IgD-negative memory B cell (primary cell): ENCODE data around the gene CAMK2B. TPM values are rescaled to one million over a fixed set of nuclear protein-coding genes. Genes with fewer than 3 reads are reported as not detected.

Experiments used
- H3K27ac Mint-ChIP-seq, 3 donors: one replicate each; pipeline ENCODE4 v1.8.0; 2020 to 2022; ENCODE audit warnings: mild to moderate bottlenecking in 3 of 3, mixed read lengths in 3 of 3, moderate library complexity in 1 of 3
- H3K27me3 Mint-ChIP-seq: one replicate; pipeline ENCODE4 v1.8.0; 2021; ENCODE audit warnings: mixed read lengths
- H3K36me3 Mint-ChIP-seq: one replicate; pipeline ENCODE4 v1.8.0; 2020; ENCODE audit warnings: mild to moderate bottlenecking, mixed read lengths
- H3K4me1 Mint-ChIP-seq, 3 donors: one replicate each; pipeline ENCODE4 v1.8.0; 2020 to 2022; ENCODE audit warnings: mixed read lengths in 3 of 3, mild to moderate bottlenecking in 1 of 3
- H3K4me3 Mint-ChIP-seq, 4 donors: one replicate each; pipeline ENCODE4 v1.8.0; 2020 to 2022; ENCODE audit warnings: mild to moderate bottlenecking in 4 of 4, mixed read lengths in 4 of 4, moderate library complexity in 3 of 4
- H3K9me3 Mint-ChIP-seq, 3 donors: one replicate each; pipeline ENCODE4 v1.8.0; 2020 to 2021; ENCODE audit warnings: mixed read lengths in 3 of 3, mild to moderate bottlenecking in 1 of 3
- polyA plus RNA-seq: library from polyadenylated mRNA; unstranded; fragments of 300-500 nt; fragmentation: Illumina TruSeq; gene quantifications from one replicate; pipeline ENCODE4 v1.2.3, GENCODE V29; 2021

CAMK2B gene
- polyA plus RNA-seq, 1 donor from 2014 or later, result not detected

- H3K27me3 Mint-ChIP-seq, result peaks cover 9% of the 10 kb centered on the region
- no peak overlapping the region for H3K4me3 Mint-ChIP-seq
- no peak overlapping the region for H3K27ac Mint-ChIP-seq
- peaks cover 5 to 12% (median 10%) of the 10 kb centered on the region in 3 donors for H3K4me1 Mint-ChIP-seq
- no peaks in the 10 kb centered on the region for H3K36me3 Mint-ChIP-seq
- H3K9me3 Mint-ChIP-seq, result no peaks in the 10 kb centered on the region
These were observed 65.6 kb downstream of the CAMK2B start for GRCh38 chr7:44259547-44260457.

GRCh38 chr7:44258865-44259546 is 66.4 kb downstream of the CAMK2B start:
- Mint-ChIP-seq H3K4me3 (no peak overlapping the region), H3K27me3 (peaks cover 9% of the 10 kb centered on the region), H3K9me3 (no peaks in the 10 kb centered on the region), H3K36me3 (no peaks in the 10 kb centered on the region), H3K27ac (no peak overlapping the region), H3K4me1 (peaks cover 5 to 12% (median 10%) of the 10 kb centered on the region in 3 donors)

- Mint-ChIP-seq H3K27me3 (peaks cover 7% of the 10 kb centered on the region), H3K4me1 (peaks cover 5 to 12% (median 10%) of the 10 kb centered on the region in 3 donors), H3K36me3 (no peaks in the 10 kb centered on the region), H3K27ac (peak overlapping the region in 1 of 3 donors; percentile 67), H3K9me3 (no peaks in the 10 kb centered on the region), H3K4me3 (peak overlapping the region in 2 of 4 donors; percentile 72 to 73)
These were observed 67.0 kb downstream of the CAMK2B start for GRCh38 chr7:44258423-44258760.

- Mint-ChIP-seq H3K27ac (peak overlapping the region in 2 of 3 donors; percentile 2 to 80), H3K4me1 (peaks cover 5 to 12% (median 10%) of the 10 kb centered on the region in 3 donors), H3K9me3 (no peaks in the 10 kb centered on the region), H3K36me3 (no peaks in the 10 kb centered on the region), H3K4me3 (peak overlapping the region in 3 of 4 donors; percentile 17 to 73 (median 72)), H3K27me3 (peaks cover 7% of the 10 kb centered on the region)
These were observed 67.6 kb downstream of the CAMK2B start for GRCh38 chr7:44257618-44258422.

GRCh38 chr7:44257213-44257612 is 68.2 kb downstream of the CAMK2B start:
- Mint-ChIP-seq H3K4me3 (no peak overlapping the region), H3K9me3 (no peaks in the 10 kb centered on the region), H3K4me1 (peaks cover 5 to 12% (median 10%) of the 10 kb centered on the region in 3 donors), H3K27me3 (peaks cover 3% of the 10 kb centered on the region), H3K36me3 (no peaks in the 10 kb centered on the region), H3K27ac (peak overlapping the region in 2 of 3 donors; percentile 2 to 80)

GRCh38 chr7:44256459-44256858 is 68.9 kb downstream of the CAMK2B start:
- peaks cover 1% of the 10 kb centered on the region for H3K27me3 Mint-ChIP-seq

GRCh38 chr7:44251881-44252280 is 73.5 kb downstream of the CAMK2B start:
- no peaks in the 10 kb centered on the region for H3K36me3 Mint-ChIP-seq
- no peak overlapping the region for H3K4me3 Mint-ChIP-seq
- H3K4me1 Mint-ChIP-seq, result no peaks in the 10 kb centered on the region
- no peaks in the 10 kb centered on the region for H3K9me3 Mint-ChIP-seq
- H3K27ac Mint-ChIP-seq, result no peak overlapping the region
- H3K27me3 Mint-ChIP-seq, result no peaks in the 10 kb centered on the region

More at GRCh38 chr7:44256459-44256858, 68.9 kb downstream of the CAMK2B start:
- Mint-ChIP-seq H3K9me3 (no peaks in the 10 kb centered on the region), H3K4me3 (no peak overlapping the region), H3K4me1 (peaks cover 5 to 12% (median 10%) of the 10 kb centered on the region in 3 donors), H3K36me3 (no peaks in the 10 kb centered on the region), H3K27ac (peak overlapping the region in 1 of 3 donors; percentile 16)

- Mint-ChIP-seq H3K4me1 (no peaks in the 10 kb centered on the region), H3K36me3 (no peaks in the 10 kb centered on the region), H3K27ac (no peak overlapping the region), H3K9me3 (no peaks in the 10 kb centered on the region), H3K27me3 (no peaks in the 10 kb centered on the region), H3K4me3 (no peak overlapping the region)
These were observed 74.1 kb downstream of the CAMK2B start for GRCh38 chr7:44251269-44251668.

- Mint-ChIP-seq H3K4me1 (no peaks in the 10 kb centered on the region), H3K9me3 (no peaks in the 10 kb centered on the region), H3K36me3 (no peaks in the 10 kb centered on the region), H3K4me3 (no peak overlapping the region), H3K27ac (no peak overlapping the region), H3K27me3 (no peaks in the 10 kb centered on the region)
These were observed 75.7 kb downstream of the CAMK2B start for GRCh38 chr7:44249639-44250234.

- Mint-ChIP-seq H3K4me1 (no peaks in the 10 kb centered on the region), H3K27me3 (no peaks in the 10 kb centered on the region), H3K4me3 (no peak overlapping the region), H3K27ac (no peak overlapping the region), H3K36me3 (no peaks in the 10 kb centered on the region), H3K9me3 (no peaks in the 10 kb centered on the region)
These were observed 77.3 kb downstream of the CAMK2B start for GRCh38 chr7:44247868-44248651.

GRCh38 chr7:44246396-44247113 is 78.8 kb downstream of the CAMK2B start:
- peak overlapping the region in 1 of 3 donors; percentile 76 for H3K27ac Mint-ChIP-seq
- H3K36me3 Mint-ChIP-seq, result no peaks in the 10 kb centered on the region
- H3K9me3 Mint-ChIP-seq, result no peaks in the 10 kb centered on the region
- H3K4me3 Mint-ChIP-seq, result no peak overlapping the region
- no peaks in the 10 kb centered on the region for H3K4me1 Mint-ChIP-seq
- no peaks in the 10 kb centered on the region for H3K27me3 Mint-ChIP-seq

GRCh38 chr7:44244282-44244681 is 81.1 kb downstream of the CAMK2B start:
- H3K4me1 Mint-ChIP-seq, result no peaks in the 10 kb centered on the region
- peak overlapping the region in 1 of 4 donors; percentile 70 for H3K4me3 Mint-ChIP-seq
- H3K9me3 Mint-ChIP-seq, result no peaks in the 10 kb centered on the region
- no peaks in the 10 kb centered on the region for H3K27me3 Mint-ChIP-seq
- no peaks in the 10 kb centered on the region for H3K36me3 Mint-ChIP-seq
- H3K27ac Mint-ChIP-seq, result no peak overlapping the region

- no peaks in the 10 kb centered on the region for H3K36me3 Mint-ChIP-seq
- H3K4me1 Mint-ChIP-seq, result no peaks in the 10 kb centered on the region
- peaks cover 5% of the 10 kb centered on the region for H3K27me3 Mint-ChIP-seq
- H3K4me3 Mint-ChIP-seq, result no peak overlapping the region
- H3K27ac Mint-ChIP-seq, result no peak overlapping the region
- no peaks in the 10 kb centered on the region for H3K9me3 Mint-ChIP-seq
These were observed 83.3 kb downstream of the CAMK2B start for GRCh38 chr7:44242091-44242490.
